Fibroblast of the aortic adventitia (primary cell): ENCODE results near the gene PLA2G2F. TPM values are rescaled to one million over a fixed set of nuclear protein-coding genes. Genes with fewer than 3 reads are reported as not detected.
"Not testable (repeated sequence)": the region's sequence is repeated elsewhere in the genome, so short reads cannot be mapped to it uniquely, and the experiment has no call there.

ENCODE experiments used
- DNase-seq: peaks from one replicate; pipeline ENCODE4 v3.0.0-alpha.2; 2010; ENCODE audit warnings: low read depth
- H3K4me3 ChIP-seq: 2 replicates; pipeline ENCODE4 v1.5.1; 2011; ENCODE audit warnings: low read depth, mild to moderate bottlenecking, control low read depth, low read length, moderate library complexity
- CTCF ChIP-seq: IDR thresholded peaks from 2 replicates; pipeline ENCODE4 v1.5.1; 2011; ENCODE audit warnings: mild to moderate bottlenecking, low read length, control low read depth, inconsistent platforms; ENCODE audit not compliant: insufficient read depth
- total RNA-seq: library from RNA; depleted of rRNA; stranded (reverse); fragments of >200 nt; gene quantifications from 2 replicates; pipeline ENCODE4 v1.2.3, GENCODE V29; 2012; ENCODE audit warnings: low replicate concordance

Gene PLA2G2F
- total RNA-seq, 1 donor, result not detected

GRCh38 chr1:20120796-20121195, 18.3 kb upstream of the PLA2G2F start:
- DNase-seq, result no peak
- TF ChIP-seq CTCF, result no peak
- no peak overlapping the region for H3K4me3 ChIP-seq

GRCh38 chr1:20123722-20124455, 15.2 kb upstream of the PLA2G2F start:
- no peak for TF ChIP-seq CTCF
- peak; percentile 18 for DNase-seq
- H3K4me3 ChIP-seq, result no peak overlapping the region

- DNase-seq, result peak; percentile 87
Observed at GRCh38 chr1:20124456-20125057, 14.6 kb upstream of the PLA2G2F start.

GRCh38 chr1:20125100-20125499, 14.0 kb upstream of the PLA2G2F start:
- no peak for TF ChIP-seq CTCF
- no peak for DNase-seq
- no peak overlapping the region for H3K4me3 ChIP-seq

More at GRCh38 chr1:20124456-20125057, 14.6 kb upstream of the PLA2G2F start:
- no peak overlapping the region for H3K4me3 ChIP-seq
- no peak for TF ChIP-seq CTCF

GRCh38 chr1:20126041-20126805, 12.9 kb upstream of the PLA2G2F start:
- no peak for TF ChIP-seq CTCF
- DNase-seq, result no peak
- no peak overlapping the region for H3K4me3 ChIP-seq

GRCh38 chr1:20126806-20127440, 12.2 kb upstream of the PLA2G2F start:
- DNase-seq, result no peak
- no peak for TF ChIP-seq CTCF
- no peak overlapping the region for H3K4me3 ChIP-seq

GRCh38 chr1:20130518-20130917, 8.6 kb upstream of the PLA2G2F start:
- H3K4me3 ChIP-seq, DNase-seq: not testable (repeated sequence)
